Measurements from ENCODE around the gene TBX4.
"Not testable (repeated sequence)": the region's sequence is repeated elsewhere in the genome, so short reads cannot be mapped to it uniquely, and the experiment has no call there.

The TBX4 gene

GRCh38 chr17:61413661-61414126 lies 38.5 kb upstream of the TBX4 start:
- DNase-seq: no peak

DNA sequence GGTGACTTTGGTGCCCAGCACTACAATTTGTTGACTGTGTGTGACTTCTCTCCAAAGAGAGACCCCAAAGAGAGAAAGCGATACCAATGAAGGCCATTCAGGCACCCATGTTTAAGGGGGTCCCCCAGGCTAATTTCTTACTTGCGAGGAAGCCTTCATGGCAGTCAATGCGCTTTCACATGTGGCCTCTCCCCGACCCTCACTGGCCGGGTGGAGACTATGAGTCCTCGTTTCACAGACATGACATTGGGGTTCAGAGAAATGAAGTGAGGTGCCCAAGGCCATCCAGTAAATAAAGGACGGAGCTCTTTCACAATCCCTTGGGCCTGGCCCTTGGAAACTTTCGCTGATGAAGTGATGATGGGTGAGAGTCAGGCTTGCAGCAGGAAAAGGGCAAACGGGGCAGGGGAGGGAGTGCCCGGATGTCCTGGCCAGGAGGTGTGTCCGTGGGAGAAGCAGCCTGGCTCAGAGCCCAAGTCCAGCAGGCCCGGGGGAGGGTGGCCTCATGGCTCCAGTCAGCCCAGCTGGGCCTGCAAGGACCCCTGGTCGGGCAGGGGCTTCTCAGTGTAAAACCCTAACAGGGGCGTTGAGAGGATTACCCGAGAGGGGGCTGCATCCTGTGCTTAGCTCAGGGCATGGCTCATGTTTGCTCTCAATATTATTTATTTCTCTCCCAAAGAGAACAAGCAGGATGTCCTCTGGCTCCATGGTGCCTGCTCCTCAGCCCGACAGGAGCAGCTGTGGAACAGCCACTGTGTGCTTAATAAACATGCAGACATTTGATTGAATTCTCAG lies 37.9 kb upstream of the TBX4 start:
- DNase-seq: no peak

GRCh38 chr17:61414936-61415251 lies 37.3 kb upstream of the TBX4 start:
- DNase-seq: no peak

GRCh38 chr17:61415374-61416210 lies 36.6 kb upstream of the TBX4 start:
- DNase-seq: no peak

DNA sequence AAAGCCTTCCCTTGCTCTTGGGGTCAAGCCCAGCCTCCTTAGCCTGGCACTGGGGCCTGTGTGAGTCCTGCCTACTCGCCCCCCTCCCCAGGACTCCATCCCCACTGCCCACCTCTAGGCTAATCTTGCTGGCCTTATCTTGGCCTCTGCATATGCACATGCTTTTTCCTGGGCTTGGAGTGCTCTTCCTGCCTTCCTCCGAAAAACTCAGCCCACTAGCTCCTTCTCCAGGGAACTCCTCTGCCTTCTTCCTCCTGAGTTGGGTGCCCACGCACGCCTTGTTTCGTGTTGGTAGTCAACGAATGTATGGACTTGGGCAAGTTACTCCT lies 36.0 kb upstream of the TBX4 start:
- no peak for DNase-seq

DNA sequence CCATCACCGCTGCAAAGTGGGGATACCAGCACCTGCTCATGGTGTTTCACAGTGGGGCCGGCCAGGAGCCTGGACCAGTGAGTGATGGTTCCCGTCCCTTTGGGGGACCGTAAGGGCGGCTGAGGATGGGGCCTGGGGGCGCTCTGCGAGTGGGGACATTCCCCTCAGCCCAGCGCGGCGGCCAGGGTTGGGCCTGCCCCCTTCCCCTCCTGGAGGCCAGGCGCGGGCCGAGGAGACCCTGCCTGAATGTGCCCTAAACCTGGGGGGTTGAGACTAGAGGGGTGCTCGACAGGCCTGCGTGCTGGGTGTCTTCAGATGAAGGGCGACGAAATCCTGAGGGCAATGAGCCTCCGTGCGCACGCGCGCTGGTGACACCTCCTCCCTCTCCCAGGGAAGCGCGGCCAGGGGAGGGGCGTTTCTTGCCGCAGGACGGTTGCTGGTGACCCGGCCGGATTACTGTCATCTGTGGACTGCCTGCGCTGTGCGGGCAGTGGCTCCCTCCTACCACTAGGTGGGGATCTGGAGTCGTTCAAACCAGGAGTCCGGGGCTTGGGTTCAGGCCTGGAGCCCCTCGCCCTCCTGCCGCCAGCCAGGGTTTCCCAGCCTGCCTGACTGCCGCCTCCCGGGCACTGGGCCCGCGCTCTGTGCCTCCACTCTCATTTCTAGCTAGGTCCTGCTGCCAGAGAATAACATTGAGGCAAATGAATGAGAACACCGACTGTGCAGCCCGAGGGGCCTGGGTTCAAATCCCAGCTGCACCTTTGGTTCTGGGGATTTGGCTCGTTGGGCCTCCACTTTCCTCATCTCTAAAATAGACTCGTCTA lies 35.5 kb upstream of the TBX4 start:
- DNase-seq: peak; percentile 61

DNA sequence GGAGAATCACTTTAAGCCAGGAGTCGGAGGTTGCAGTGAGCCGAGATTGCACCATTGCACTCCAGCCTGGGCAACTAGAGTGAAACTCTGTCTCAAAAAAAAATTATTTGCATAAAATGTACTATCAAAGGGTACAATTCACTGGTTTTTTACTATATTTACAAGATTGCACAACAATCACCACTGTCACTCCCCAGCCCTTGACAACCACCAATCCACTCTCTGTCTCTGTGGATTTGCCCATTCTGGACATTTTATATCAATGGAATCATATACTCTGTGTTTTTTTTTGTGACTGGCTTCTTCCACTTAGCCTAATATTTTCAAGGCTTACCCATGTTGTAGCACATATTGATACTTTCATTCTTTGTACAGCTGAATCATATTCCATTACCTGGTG lies 33.8 kb upstream of the TBX4 start:
- DNase-seq: no peak

GRCh38 chr17:61419496-61420046 lies 32.7 kb upstream of the TBX4 start:
- DNase-seq: no peak

DNA sequence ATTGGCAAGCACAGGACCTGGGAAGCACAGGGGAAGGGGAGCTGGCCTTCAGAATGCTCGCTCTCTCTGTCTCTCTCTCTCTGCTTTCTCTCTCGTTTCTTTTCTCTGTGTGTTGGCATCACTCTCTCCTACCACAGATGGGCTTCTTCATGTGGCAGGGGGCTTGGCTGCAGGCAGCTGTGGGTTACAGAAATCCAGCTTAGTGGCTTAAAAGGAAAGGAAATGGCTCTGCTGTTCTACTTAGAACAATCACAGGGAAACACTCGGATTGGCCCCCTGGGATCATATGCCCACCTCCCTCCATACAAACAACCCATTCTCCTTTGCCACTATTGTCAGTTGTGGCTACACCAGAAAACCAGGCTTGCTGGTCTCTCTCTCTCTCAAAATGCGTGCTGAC lies 32.2 kb upstream of the TBX4 start:
- DNase-seq: no peak

DNA sequence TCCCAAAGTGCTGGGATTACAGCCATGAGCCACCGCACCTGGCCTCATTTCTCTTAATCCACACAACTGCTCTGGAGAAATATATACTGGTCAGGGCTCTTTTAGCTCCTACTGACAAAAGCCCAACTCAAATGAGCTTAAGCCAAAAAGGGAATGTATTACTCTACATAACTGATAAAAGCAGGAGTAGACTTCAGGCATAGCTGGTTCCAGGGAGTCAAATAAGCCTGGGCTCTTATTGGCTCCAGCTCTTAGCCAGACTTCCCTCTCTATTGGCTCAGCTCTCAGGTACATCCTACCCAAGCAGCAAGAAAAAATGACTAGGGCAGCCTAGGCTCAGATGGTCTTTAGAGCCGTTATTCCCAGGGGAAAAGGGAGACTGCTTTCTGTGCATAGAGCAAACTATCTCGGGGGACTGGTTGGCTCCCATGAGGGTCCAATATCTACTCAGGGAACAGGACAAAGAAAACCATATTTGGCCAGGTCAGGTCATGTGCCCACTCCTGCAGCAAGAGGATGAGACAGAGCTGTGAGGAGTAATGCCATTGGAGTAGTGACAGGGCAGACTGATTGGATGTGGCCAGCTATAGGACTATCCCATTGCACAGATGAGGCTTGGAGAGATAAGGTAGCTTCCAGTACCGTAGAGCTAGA lies 31.4 kb upstream of the TBX4 start:
- no peak for DNase-seq

DNA sequence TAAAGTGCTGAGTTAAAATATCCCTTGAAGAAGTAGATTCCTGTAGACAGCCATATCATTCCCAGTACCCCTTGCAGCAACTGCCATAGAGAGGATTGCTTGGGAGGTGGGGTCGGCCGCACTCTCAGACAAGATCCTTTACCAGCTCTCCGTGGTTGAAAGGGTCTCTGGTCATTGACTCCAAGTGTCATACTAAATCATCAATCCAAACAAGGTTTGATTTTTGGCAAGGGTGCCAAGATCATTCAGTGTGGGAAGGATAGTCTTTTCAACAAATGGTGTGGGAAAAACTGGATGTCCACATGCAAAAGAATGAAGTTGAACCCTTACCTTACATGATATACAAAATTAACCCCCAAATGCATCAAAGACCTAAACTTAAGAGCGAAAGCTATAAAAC lies 30.8 kb upstream of the TBX4 start:
- no peak for DNase-seq

GRCh38 chr17:61422116-61422799 lies 30.0 kb upstream of the TBX4 start:
- no peak for DNase-seq

DNA sequence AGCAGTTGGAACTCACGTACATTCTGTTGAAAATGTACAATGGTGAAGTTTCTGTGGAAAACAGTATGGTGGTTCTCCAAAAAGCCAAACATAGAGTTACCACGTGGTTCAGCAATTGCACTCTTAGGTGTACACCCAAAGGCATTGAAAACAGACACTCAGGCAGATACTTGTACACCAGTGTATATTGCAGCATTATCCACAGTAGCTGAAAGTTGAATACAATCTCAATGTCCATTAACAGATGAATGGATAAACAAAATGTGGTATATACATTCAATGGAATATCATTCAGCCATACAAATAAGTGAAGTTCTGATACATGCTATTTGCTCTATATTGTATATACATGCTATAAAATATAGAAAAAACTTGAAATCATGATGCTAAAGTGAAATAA lies 29.4 kb upstream of the TBX4 start:
- DNase-seq: no peak

GRCh38 chr17:61423967-61424649 lies 28.1 kb upstream of the TBX4 start:
- no peak for DNase-seq

GRCh38 chr17:61425682-61426481 lies 26.3 kb upstream of the TBX4 start:
- no peak for DNase-seq

DNA sequence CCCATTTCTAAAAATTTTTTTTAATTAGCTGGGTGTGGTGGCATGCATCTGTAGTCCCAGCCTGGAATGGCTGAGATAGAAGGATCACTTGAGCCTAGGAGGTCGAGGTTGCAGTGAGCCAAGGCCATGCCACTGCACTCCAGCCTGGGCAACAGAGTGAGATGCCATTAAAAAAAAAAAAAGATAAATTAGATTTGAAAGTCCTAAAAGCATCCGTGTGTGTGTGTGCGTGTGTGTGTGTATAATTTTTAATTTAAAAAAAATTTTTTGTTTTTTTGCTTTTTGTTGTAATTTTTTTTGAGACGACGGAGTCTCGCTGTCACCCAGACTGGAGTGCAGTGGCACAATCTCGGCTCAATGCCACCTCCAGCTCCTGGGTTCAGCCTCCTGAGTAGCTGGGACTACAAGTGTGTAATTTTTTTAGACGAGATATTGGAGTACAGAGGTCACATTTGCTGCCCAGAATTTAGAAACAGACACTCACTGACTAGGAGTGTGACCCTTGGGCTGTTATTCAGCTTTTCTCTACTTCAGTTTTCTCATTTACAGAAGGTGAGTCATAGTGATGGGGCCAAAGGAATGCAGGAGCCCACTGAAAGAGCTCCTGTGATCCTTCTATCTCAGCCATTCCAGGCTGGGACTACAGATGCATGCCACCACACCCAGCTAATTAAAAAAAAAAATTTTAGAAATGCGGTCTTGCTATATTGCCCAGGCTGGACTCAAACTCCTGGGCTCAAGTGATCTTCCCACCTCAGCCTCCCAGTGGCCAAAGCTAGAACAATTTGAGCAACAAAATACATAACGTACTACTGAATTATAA lies 25.5 kb upstream of the TBX4 start:
- DNase-seq: no peak

DNA sequence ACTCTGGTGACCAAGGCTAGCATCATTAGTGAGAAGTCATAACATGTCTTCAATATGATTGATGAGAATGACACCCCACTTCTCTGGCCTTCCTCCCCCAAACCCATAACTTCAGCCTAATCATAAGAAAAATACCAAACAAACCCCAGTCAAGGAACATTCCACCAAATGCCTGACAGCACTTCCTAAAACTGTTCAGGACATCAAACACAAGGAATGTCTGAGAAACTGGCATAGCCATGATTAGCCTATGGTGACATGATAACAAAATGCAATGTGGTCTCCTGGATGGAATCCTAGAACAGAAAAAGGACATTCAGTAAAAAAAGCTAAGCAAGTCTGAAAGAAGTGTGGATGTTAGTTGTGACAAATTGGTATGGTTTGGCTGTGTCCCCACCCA lies 24.7 kb upstream of the TBX4 start:
- DNase-seq: no peak

DNA sequence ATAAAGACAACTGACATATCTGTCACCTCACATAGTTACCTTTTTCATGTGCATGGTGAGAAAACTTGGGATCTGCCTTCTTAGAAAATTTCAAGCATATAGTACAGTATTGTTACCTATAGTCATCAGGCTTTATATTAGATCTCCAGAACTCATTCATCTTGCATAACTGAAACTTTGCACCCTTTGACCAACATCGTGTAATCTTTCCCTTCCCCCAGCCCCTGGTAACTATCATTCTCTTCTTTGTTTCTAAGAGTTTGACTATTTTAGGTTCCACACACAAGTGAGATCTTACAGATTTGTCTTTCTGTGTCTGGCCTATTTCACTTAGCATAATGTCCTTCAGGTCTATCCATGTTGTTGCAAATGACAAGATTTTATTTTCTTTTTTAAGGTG lies 22.9 kb upstream of the TBX4 start:
- no peak for DNase-seq

DNA sequence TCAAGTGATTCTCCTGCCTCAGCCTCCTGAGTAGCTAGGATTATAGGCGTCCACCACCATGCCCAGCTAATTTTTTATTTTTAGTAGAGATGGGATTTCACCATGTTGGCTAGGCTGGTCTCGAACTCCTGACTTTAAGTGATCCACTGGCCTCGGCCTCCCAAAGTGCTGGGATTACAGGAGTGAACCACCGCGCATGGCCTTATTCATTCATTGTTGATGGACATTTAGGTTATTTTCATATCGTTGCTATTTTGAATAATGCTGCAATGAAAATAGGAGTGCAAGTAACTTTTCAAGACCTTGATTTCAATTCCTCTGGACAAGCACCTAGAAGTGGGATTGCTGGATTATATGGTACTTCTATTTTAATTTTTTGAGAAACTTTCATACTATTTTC lies 22.4 kb upstream of the TBX4 start:
- DNase-seq: not testable (repeated sequence)
